GM12878 (cell line): Measurements from ENCODE around the gene MEIOSIN.

ENCODE experiments used
- ASH2L ChIP-seq: fragments of 300-600, 200-600 bp; sonication (generic); IDR thresholded peaks from 2 replicates; pipeline ENCODE4 v1.6.1; 2017; ENCODE audit warnings: low read depth, mild to moderate bottlenecking, borderline replicate concordance
- CBFB ChIP-seq: IDR thresholded peaks from 2 replicates; pipeline ENCODE4 v1.6.1; 2016; ENCODE audit warnings: antibody characterized with exemption, low read depth
- CTCF ChIP-seq, 3 experiments: IDR thresholded peaks in 2 of 3; conservative IDR thresholded peaks in 1 of 3; 2 replicates each; pipeline ENCODE4 v1.5.1; 2011; ENCODE audit warnings: low read depth in 3 of 3, low read length in 3 of 3, mild to moderate bottlenecking in 3 of 3, control low read depth in 2 of 3, moderate library complexity in 2 of 3, inconsistent platforms in 1 of 3, mixed read lengths in 1 of 3; ENCODE audit not compliant: control insufficient read depth in 2 of 3, insufficient read depth in 1 of 3; ENCODE audit errors: extremely low read depth in 1 of 3
- EGR1 ChIP-seq, 2 experiments: IDR thresholded peaks; 1 replicate in 1 of 2; 2 replicates in 1 of 2; pipeline ENCODE4 v1.6.1; 2011 to 2012; ENCODE audit warnings: low read depth in 2 of 2, low read length in 2 of 2, borderline replicate concordance in 1 of 2, mild to moderate bottlenecking in 1 of 2, moderate library complexity in 1 of 2
- EZH2 ChIP-seq: IDR thresholded peaks from 2 replicates; pipeline ENCODE4 v1.6.1; 2012; ENCODE audit warnings: low read depth, mild to moderate bottlenecking, control low read depth, inconsistent platforms, low read length, borderline replicate concordance; ENCODE audit not compliant: control insufficient read depth
- HCFC1 ChIP-seq: fragments of 150-350 bp; IDR thresholded peaks from 2 replicates; pipeline ENCODE4 v1.6.1; 2014; ENCODE audit warnings: low read length
- MTA3 ChIP-seq: IDR thresholded peaks from 2 replicates; pipeline ENCODE4 v1.6.1; 2012; ENCODE audit warnings: low read length, inconsistent platforms, borderline replicate concordance
- MXI1 ChIP-seq: fragments of 150-350 bp; IDR thresholded peaks from 2 replicates; pipeline ENCODE4 v1.6.1; 2011; ENCODE audit warnings: low read depth, mild to moderate bottlenecking, inconsistent platforms, low read length, improper control_type of control experiment
- NBN ChIP-seq: fragments of 450-650 bp; IDR thresholded peaks from 2 replicates; pipeline ENCODE4 v1.6.1; 2016
- POLR2A ChIP-seq: IDR thresholded peaks from 2 replicates; pipeline ENCODE4 v1.6.1; 2011; ENCODE audit warnings: low read depth, mild to moderate bottlenecking, low read length
- USF1 ChIP-seq: IDR thresholded peaks from 2 replicates; pipeline ENCODE4 v1.6.1; 2011; ENCODE audit warnings: borderline replicate concordance, low read depth, mild to moderate bottlenecking, moderate library complexity, mixed read lengths, low read length; ENCODE audit not compliant: insufficient read depth; ENCODE audit errors: extremely low read length
- ZNF24 ChIP-seq: fragments of 450-650 bp; IDR thresholded peaks from 2 replicates; pipeline ENCODE4 v1.6.1; 2017; ENCODE audit warnings: antibody characterized with exemption, mild to moderate bottlenecking

DNA sequence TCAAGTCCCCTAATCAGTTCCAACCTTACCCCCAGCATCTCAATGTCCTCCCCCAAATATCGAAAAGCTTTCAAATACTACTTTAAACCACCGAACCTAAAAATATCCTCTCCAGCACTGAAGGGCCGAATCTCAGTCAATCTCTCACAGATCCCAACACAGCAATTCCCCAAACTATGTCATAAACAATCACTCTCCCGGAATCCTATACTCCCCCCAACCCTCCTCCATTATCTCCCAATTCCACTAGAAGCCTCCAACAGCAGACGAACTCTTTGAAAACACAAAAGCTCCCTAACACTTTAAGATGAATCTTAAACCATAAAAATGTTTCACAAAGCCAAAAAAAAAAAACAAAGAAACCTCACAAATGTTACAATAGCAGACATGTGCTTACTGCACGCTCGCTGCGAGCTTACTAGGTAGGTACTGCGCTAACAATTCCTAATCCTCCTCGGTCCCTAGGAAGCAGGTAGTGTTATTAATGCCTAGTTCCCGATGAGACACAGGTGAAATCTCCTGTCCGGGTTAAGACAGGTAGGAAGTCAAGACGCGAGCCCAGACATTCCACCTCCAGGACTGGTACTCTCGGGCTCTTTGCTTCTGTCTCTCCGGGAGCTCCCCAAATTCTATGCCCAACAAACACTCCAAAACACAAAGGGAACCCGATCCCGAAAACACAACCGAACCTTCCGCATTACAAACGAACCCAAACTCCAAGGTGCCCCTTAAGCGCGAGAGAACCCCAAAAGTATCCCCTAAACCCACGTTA, 16.7 kb upstream of the MEIOSIN start:
- TF ChIP-seq CTCF (IDR thresholded peaks at IDR 0.05 in 2 of 3, conservative IDR thresholded peaks at IDR 0.05 in 1 of 3; ENCODE audit: control insufficient read depth in 2 of 3, extremely low read depth in 1 of 3, insufficient read depth in 1 of 3, low read depth in 3 of 3, low read length in 3 of 3) (no peak), USF1 (no peak), POLR2A (no peak), CBFB (no peak), MTA3 (no peak), ASH2L (no peak), ZNF24 (no peak), EZH2 (no peak), MXI1 (no peak), NBN (no peak), HCFC1 (no peak), EGR1 (IDR thresholded peaks at IDR 0.05; ENCODE audit: borderline replicate concordance in 1 of 2, low read depth in 2 of 2, low read length in 2 of 2) (no peak)
